GM23338 (cell line): ENCODE measurements around the gene NPAS2. TPM values are rescaled to one million over a fixed set of nuclear protein-coding genes. Genes with fewer than 3 reads are reported as not detected.

ENCODE experiments used
- ATAC-seq: fragments of 200-7000 bp; cut with Tn5 transposase; 3 replicates; pipeline ENCODE4 v1.9.1; 2020
- DNase-seq: peaks from one replicate; pipeline ENCODE4 v3.0.0-alpha.2; 2015; ENCODE audit warnings: low spot score
- H2AFZ ChIP-seq: fragments of 200-600 bp; sonication (generic); 2 replicates; pipeline ENCODE4 v1.8.0; 2016; ENCODE audit warnings: antibody characterized with exemption, mild to moderate bottlenecking, moderate library complexity
- H3F3A ChIP-seq: fragments of 200-600 bp; sonication (generic); replicated peaks from 2 replicates; pipeline ENCODE4 v1.8.0; 2017; ENCODE audit warnings: antibody characterized with exemption, mixed run types, low read depth
- H3K27ac ChIP-seq: fragments of 200-600 bp; sonication (generic); 2 replicates; pipeline ENCODE4 v1.6.1; 2016; ENCODE audit warnings: low read depth
- H3K27me3 ChIP-seq: fragments of 200-600 bp; sonication (generic); 2 replicates; pipeline ENCODE4 v1.8.0; 2016; ENCODE audit warnings: mild to moderate bottlenecking, mixed run types, moderate library complexity; ENCODE audit not compliant: insufficient read depth
- H3K36me3 ChIP-seq: fragments of 200-600 bp; sonication (generic); 2 replicates; pipeline ENCODE4 v1.8.0; 2016; ENCODE audit warnings: mild to moderate bottlenecking; ENCODE audit not compliant: insufficient read depth
- H3K4me1 ChIP-seq: fragments of 200-600 bp; sonication (generic); 2 replicates; pipeline ENCODE4 v1.8.0; 2016; ENCODE audit warnings: mild to moderate bottlenecking, moderate library complexity; ENCODE audit not compliant: insufficient read depth
- H3K4me2 ChIP-seq: fragments of 200-600 bp; sonication (generic); 2 replicates; pipeline ENCODE4 v1.7.1; 2017; ENCODE audit warnings: mixed run types
- H3K4me3 ChIP-seq: fragments of 200-600 bp; sonication (generic); 2 replicates; pipeline ENCODE4 v1.6.1; 2016; ENCODE audit warnings: mixed run types
- H3K79me2 ChIP-seq: fragments of 200-600 bp; sonication (generic); replicated peaks from 2 replicates; pipeline ENCODE4 v1.8.0; 2017; ENCODE audit warnings: mild to moderate bottlenecking; ENCODE audit not compliant: insufficient read depth
- H3K9me2 ChIP-seq: fragments of 200-600 bp; sonication (generic); 2 replicates; pipeline ENCODE4 v1.8.0; 2017; ENCODE audit not compliant: insufficient read depth
- H4K20me1 ChIP-seq: fragments of 200-600 bp; sonication (generic); replicated peaks from 2 replicates; pipeline ENCODE4 v1.8.0; 2017; ENCODE audit warnings: mild to moderate bottlenecking; ENCODE audit not compliant: insufficient read depth
- H3K27ac Mint-ChIP-seq: 2 replicates; pipeline ENCODE4 v1.8.0; 2020; ENCODE audit warnings: inconsistent platforms, mild to moderate bottlenecking, moderate library complexity, mixed read lengths
- H3K27me3 Mint-ChIP-seq: 3 replicates; pipeline ENCODE4 v1.8.0; 2022; ENCODE audit warnings: low read depth, mild to moderate bottlenecking, moderate library complexity, mixed read lengths, inconsistent platforms; ENCODE audit not compliant: insufficient read depth, poor library complexity
- H3K36me3 Mint-ChIP-seq: 3 replicates; pipeline ENCODE4 v1.8.0; 2021; ENCODE audit warnings: low read depth, mild to moderate bottlenecking, inconsistent platforms, moderate library complexity, mixed read lengths
- H3K4me1 Mint-ChIP-seq: 3 replicates; pipeline ENCODE4 v1.8.0; 2020; ENCODE audit warnings: mild to moderate bottlenecking, inconsistent platforms, mixed read lengths
- H3K4me3 Mint-ChIP-seq: 3 replicates; pipeline ENCODE4 v1.8.0; 2021; ENCODE audit warnings: moderate library complexity, mild to moderate bottlenecking, inconsistent platforms, mixed read lengths
- H3K9me3 Mint-ChIP-seq: 3 replicates; pipeline ENCODE4 v1.8.0; 2020; ENCODE audit warnings: moderate library complexity, mild to moderate bottlenecking, inconsistent platforms, mixed read lengths
- CREB1 ChIP-seq: fragments of 250-450 bp; sonication (Bioruptor Pico); IDR thresholded peaks from 2 replicates; pipeline ENCODE4 v1.5.0; 2020; ENCODE audit warnings: low read depth, mild to moderate bottlenecking, moderate library complexity
- CTCF ChIP-seq, 2 experiments: fragments of 200-600 bp in 1 of 2; sonication (generic) in 1 of 2; conservative IDR thresholded peaks; 2 replicates each; pipeline versions ENCODE4 v1.5.1 to v1.6.1; 2016 to 2017; ENCODE audit warnings: antibody characterized with exemption in 2 of 2, low read depth in 2 of 2, mild to moderate bottlenecking in 2 of 2, moderate library complexity in 1 of 2
- ETS1 ChIP-seq: IDR thresholded peaks from 2 replicates; pipeline ENCODE4 v1.6.1; 2016; ENCODE audit warnings: antibody characterized with exemption
- EZH2phosphoT487 ChIP-seq: fragments of 200-600 bp; sonication (generic); IDR thresholded peaks from one replicate; pipeline ENCODE4 v1.8.1; 2018; ENCODE audit warnings: antibody characterized with exemption; ENCODE audit not compliant: unreplicated experiment
- JUNB ChIP-seq: IDR thresholded peaks from one replicate; pipeline ENCODE4 v1.6.1; 2016; ENCODE audit warnings: antibody characterized with exemption; ENCODE audit not compliant: unreplicated experiment
- NANOG ChIP-seq: IDR thresholded peaks from 2 replicates; pipeline ENCODE4 v1.6.1; 2016; ENCODE audit warnings: antibody characterized with exemption, borderline replicate concordance
- POLR2AphosphoS5 ChIP-seq: IDR thresholded peaks from 2 replicates; pipeline ENCODE4 v1.6.1; 2016; ENCODE audit warnings: antibody characterized with exemption, low read depth
- REST ChIP-seq: IDR thresholded peaks from one replicate; pipeline ENCODE4 v1.6.1; 2018; ENCODE audit warnings: antibody characterized with exemption; ENCODE audit not compliant: unreplicated experiment
- ZNF114 ChIP-seq: fragments of 250-450 bp; sonication (Bioruptor Pico); IDR thresholded peaks from 2 replicates; pipeline ENCODE4 v1.5.0; 2020; ENCODE audit warnings: mild to moderate bottlenecking, moderate library complexity
- ZNF331 ChIP-seq: fragments of 250-450 bp; sonication (Bioruptor Pico); IDR thresholded peaks from 2 replicates; pipeline ENCODE4 v1.5.0; 2020; ENCODE audit warnings: low read depth, mild to moderate bottlenecking, moderate library complexity
- polyA plus RNA-seq: library from polyadenylated mRNA; unstranded; fragments of >200 nt; fragmentation: Nextera tagmentation; extraction: Ambion mirVana; gene quantifications from 2 replicates; pipeline ENCODE4 v1.2.1, GENCODE V29; 2016
- total RNA-seq: library from RNA; depleted of rRNA; stranded (reverse); fragments of >200 nt; shearing (Covaris generic); gene quantifications from 2 replicates; pipeline ENCODE4 v1.2.3, GENCODE V29; 2014
- TF ChIP-seq, protein P1 (sequence below): fragments of 250-450 bp; sonication (Bioruptor Pico); IDR thresholded peaks from 2 replicates; pipeline ENCODE4 v1.5.0; 2020; ENCODE audit warnings: mild to moderate bottlenecking, moderate library complexity

NPAS2 gene
- total and polyA plus RNA-seq, 2 experiments from 2014 or later, result 0.56 to 1.1 TPM

- DNase-seq, result peak; percentile 25
- Histone ChIP-seq H3K4me3 (no peak overlapping the region), H3F3A (no peaks in the 10 kb centered on the region), H3K4me1 (peaks cover 32% of the 10 kb centered on the region), H2AFZ (no peak overlapping the region), H3K79me2 (no peaks in the 10 kb centered on the region), H3K4me2 (peak overlapping the region; percentile 69; the same call in 1 of the 2 replicates), H3K27me3 (0 out of 2 replicates have a peak, but pooled peaks cover 4% of the 10 kb centered on the region), H4K20me1 (no peaks in the 10 kb centered on the region), H3K9me2 (0 out of 2 replicates have a peak, but pooled peaks cover 11% of the 10 kb centered on the region), H3K36me3 (no peaks in the 10 kb centered on the region), H3K27ac (no peak overlapping the region)
- Mint-ChIP-seq H3K4me1 (peaks cover 50% of the 10 kb centered on the region), H3K4me3 (no peak overlapping the region), H3K27ac (no peak overlapping the region), H3K27me3 (peaks cover 17% of the 10 kb centered on the region), H3K9me3 (no peaks in the 10 kb centered on the region), H3K36me3 (no peaks in the 10 kb centered on the region)
- TF ChIP-seq EZH2phosphoT487 (no peak), ZNF331 (CRISPR knock-in tag) (no peak), JUNB (no peak), REST (no peak), ZNF114 (CRISPR knock-in tag) (no peak), ETS1 (no peak), CTCF (conservative IDR thresholded peaks at IDR 0.05; ENCODE audit: low read depth in 2 of 2) (no peak), NANOG (no peak), CREB1 (CRISPR knock-in tag) (no peak), POLR2AphosphoS5 (no peak)
- TF ChIP-seq, protein P1, sequence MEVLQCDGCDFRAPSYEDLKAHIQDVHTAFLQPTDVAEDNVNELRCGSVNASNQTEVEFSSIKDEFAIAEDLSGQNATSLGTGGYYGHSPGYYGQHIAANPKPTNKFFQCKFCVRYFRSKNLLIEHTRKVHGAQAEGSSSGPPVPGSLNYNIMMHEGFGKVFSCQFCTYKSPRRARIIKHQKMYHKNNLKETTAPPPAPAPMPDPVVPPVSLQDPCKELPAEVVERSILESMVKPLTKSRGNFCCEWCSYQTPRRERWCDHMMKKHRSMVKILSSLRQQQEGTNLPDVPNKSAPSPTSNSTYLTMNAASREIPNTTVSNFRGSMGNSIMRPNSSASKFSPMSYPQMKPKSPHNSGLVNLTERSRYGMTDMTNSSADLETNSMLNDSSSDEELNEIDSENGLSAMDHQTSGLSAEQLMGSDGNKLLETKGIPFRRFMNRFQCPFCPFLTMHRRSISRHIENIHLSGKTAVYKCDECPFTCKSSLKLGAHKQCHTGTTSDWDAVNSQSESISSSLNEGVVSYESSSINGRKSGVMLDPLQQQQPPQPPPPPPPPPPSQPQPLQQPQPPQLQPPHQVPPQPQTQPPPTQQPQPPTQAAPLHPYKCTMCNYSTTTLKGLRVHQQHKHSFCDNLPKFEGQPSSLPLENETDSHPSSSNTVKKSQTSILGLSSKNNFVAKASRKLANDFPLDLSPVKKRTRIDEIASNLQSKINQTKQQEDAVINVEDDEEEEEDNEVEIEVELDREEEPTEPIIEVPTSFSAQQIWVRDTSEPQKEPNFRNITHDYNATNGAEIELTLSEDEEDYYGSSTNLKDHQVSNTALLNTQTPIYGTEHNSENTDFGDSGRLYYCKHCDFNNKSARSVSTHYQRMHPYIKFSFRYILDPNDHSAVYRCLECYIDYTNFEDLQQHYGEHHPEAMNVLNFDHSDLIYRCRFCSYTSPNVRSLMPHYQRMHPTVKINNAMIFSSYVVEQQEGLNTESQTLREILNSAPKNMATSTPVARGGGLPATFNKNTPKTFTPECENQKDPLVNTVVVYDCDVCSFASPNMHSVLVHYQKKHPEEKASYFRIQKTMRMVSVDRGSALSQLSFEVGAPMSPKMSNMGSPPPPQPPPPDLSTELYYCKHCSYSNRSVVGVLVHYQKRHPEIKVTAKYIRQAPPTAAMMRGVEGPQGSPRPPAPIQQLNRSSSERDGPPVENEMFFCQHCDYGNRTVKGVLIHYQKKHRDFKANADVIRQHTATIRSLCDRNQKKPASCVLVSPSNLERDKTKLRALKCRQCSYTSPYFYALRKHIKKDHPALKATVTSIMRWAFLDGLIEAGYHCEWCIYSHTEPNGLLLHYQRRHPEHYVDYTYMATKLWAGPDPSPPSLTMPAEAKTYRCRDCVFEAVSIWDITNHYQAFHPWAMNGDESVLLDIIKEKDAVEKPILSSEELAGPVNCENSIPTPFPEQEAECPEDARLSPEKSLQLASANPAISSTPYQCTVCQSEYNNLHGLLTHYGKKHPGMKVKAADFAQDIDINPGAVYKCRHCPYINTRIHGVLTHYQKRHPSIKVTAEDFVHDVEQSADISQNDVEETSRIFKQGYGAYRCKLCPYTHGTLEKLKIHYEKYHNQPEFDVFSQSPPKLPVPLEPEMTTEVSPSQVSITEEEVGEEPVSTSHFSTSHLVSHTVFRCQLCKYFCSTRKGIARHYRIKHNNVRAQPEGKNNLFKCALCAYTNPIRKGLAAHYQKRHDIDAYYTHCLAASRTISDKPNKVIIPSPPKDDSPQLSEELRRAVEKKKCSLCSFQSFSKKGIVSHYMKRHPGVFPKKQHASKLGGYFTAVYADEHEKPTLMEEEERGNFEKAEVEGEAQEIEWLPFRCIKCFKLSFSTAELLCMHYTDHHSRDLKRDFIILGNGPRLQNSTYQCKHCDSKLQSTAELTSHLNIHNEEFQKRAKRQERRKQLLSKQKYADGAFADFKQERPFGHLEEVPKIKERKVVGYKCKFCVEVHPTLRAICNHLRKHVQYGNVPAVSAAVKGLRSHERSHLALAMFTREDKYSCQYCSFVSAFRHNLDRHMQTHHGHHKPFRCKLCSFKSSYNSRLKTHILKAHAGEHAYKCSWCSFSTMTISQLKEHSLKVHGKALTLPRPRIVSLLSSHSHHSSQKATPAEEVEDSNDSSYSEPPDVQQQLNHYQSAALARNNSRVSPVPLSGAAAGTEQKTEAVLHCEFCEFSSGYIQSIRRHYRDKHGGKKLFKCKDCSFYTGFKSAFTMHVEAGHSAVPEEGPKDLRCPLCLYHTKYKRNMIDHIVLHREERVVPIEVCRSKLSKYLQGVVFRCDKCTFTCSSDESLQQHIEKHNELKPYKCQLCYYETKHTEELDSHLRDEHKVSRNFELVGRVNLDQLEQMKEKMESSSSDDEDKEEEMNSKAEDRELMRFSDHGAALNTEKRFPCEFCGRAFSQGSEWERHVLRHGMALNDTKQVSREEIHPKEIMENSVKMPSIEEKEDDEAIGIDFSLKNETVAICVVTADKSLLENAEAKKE (CRISPR knock-in tag), result no peak
- ATAC-seq, result peak; percentile 52
These were observed 67.2 kb downstream of the NPAS2 start for GRCh38 chr2:100887039-100887578.
